SH-SY5Y (cell line): Measurements from ENCODE around the gene TRIM47.

Source experiments
- GATA2 ChIP-seq: IDR thresholded peaks from 2 replicates; pipeline ENCODE4 v1.6.1; 2011; ENCODE audit warnings: mild to moderate bottlenecking, low read depth, low read length
- GATA3 ChIP-seq: IDR thresholded peaks from 2 replicates; pipeline ENCODE4 v1.6.1; 2011; ENCODE audit warnings: low read depth, mild to moderate bottlenecking, low read length, moderate library complexity

- TF ChIP-seq GATA2, result no peak
- no peak for TF ChIP-seq GATA3
Measured at GRCh38 chr17:75922173-75922961, 44.0 kb upstream of the TRIM47 start.
